Measurements from ENCODE around the gene DICER1.

Gene DICER1

GRCh38 chr14:95071649-95072280 lies 85.6 kb downstream of the DICER1 start:
- DNase-seq, result no peak

GRCh38 chr14:95070748-95071435 lies 86.4 kb downstream of the DICER1 start:
- DNase-seq, result no peak

GRCh38 chr14:95069547-95069946 lies 87.8 kb downstream of the DICER1 start:
- no peak for DNase-seq

DNA sequence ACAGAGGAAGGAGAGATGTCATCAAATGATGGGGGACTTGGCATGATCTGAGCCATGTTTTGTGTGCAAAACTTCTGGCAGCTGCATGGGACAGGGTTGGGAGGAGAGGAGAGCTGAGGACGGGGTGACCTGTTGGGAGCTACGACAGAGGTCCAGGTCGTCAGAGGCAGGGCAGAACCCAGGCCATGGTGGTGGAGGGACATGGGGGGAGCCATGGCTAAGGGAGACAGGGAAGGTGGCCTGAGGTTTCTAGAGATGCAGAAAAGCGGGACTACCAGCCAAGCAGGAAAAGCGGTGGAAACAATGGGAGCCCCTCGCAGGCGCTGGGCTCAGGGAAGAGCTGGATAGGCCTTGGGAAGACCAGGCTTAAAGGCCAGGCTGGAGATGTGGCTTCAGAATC lies 88.3 kb downstream of the DICER1 start:
- DNase-seq, result no peak

GRCh38 chr14:95068521-95068920 lies 88.8 kb downstream of the DICER1 start:
- DNase-seq, result no peak

GRCh38 chr14:95068080-95068479 lies 89.2 kb downstream of the DICER1 start:
- DNase-seq, result no peak

DNA sequence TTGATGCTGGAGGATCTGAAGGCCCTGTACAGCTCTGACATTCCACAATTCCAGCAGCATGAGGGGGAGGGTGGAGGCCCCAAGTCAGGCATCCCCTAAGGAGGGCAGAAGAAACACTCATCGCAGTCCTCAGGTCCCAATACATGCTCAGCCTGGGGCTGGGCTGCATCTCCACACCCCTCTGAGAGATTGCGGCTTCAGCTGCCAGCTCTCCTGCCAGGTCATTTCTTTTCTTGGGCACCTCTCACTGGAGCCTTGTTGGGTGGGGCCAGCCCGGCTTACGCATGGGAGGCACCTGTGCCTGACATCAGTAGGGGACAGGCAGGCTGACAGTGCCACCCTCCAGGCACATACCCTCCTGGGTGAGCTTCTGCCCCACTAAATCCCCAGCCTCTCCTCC lies 89.8 kb downstream of the DICER1 start:
- DNase-seq, result no peak

- no peak for DNase-seq
Observed at GRCh38 chr14:95066427-95066986, 90.8 kb downstream of the DICER1 start.

- no peak for DNase-seq
Observed at GRCh38 chr14:95065411-95065810, 91.9 kb downstream of the DICER1 start.

- no peak for DNase-seq
Observed at GRCh38 chr14:95064734-95065133, 92.6 kb downstream of the DICER1 start.

GRCh38 chr14:95064256-95064655 lies 93.1 kb downstream of the DICER1 start:
- no peak for DNase-seq

DNA sequence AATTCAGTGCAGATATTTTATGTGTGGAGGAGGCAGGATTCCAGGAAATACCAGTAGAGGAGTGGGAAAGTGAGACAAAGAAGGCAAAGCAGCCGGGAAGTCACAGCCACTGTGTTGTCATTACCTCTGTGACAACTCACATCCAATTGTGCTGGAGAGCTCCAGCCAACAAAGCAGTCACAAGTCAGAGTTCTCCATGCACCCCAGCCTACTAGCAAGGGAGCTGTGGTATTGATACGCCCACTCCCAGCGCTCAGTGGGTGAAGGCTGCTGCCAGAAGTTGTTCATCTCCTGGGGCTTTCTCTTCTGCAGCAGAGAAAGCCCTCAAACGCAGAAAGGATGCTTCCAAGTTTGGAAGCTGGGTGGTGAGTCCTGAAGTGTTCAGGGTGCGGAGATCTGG lies 93.9 kb downstream of the DICER1 start:
- no peak for DNase-seq

- no peak for DNase-seq
Observed at GRCh38 chr14:95062946-95063345, 94.4 kb downstream of the DICER1 start.

- DNase-seq, result no peak
Observed at GRCh38 chr14:95062220-95062619, 95.1 kb downstream of the DICER1 start.

- DNase-seq, result no peak
Observed at GRCh38 chr14:95061317-95062093, 95.8 kb downstream of the DICER1 start.

GRCh38 chr14:95059126-95059525 lies 98.2 kb downstream of the DICER1 start:
- DNase-seq, result no peak

- DNase-seq, result no peak
Observed at GRCh38 chr14:95058491-95058890, 98.8 kb downstream of the DICER1 start.

DNA sequence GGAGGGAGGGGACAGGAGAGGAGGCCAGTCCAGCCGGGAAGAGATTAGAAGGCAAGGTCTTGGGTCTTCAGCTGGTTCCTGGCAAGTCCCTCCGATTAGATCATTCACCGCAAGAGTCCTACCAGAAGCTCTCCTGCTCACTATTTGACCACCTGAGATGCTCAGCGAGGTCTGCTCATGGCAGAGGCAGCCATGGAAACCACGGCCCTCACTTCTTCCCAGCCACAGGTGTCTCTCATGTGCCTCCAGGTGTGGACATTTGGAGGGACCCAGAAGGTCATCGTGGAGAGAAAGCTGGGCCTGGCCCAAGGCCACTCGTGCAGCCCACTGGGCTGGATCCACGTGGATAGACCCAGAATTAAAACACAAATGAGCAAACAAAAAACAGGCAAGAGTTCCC lies 99.5 kb downstream of the DICER1 start:
- no peak for DNase-seq

GRCh38 chr14:95057147-95057546 lies 100.2 kb downstream of the DICER1 start:
- no peak for DNase-seq

- no peak for DNase-seq
Observed at GRCh38 chr14:95056476-95056875, 100.9 kb downstream of the DICER1 start.

- no peak for DNase-seq
Observed at GRCh38 chr14:95055318-95055717, 102.0 kb downstream of the DICER1 start.

DNA sequence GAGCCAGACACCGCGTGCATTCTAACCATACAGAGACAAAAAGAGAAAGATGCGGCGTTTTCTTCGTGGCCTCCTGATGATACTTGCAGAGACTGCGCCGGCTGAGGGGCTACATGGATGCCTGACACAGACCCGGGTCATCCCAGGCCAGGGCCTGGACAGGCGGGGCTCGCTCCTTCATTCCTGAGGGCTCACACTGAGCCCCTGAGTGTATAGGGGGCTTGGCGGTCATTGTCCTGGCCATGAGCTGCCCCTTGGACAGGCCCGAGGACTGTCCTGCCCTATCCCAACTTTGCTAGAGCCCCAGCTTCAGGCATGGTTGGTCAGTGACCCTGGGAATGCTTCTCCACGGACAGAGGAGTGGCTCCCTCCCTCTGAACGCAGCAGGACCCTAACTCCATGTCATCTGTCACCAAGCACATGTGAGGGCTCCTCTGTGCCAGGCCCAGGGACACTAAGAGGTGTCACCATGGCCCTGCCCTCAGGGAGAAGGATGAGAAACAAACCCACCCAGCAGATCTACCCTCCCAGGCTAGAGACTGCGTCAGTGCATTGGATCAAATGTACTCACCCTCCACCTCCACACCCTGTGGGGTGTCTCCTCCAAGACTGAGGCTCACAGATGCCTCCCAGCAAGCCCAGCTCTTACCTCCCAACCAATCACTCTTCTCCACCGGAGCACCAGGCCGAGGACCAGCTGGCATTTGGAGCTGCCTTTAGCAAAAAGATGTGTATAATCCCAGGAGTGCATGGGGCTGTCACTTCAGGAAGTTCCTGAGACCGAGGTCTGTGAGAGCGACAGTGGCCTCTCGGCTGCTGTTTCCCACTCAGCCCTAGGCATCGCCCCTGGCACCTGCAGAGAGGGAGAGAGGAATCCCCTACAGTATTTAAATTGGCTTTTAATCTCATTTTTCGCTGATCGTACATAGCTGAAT lies 102.7 kb downstream of the DICER1 start:
- DNase-seq, result no peak
